Osteoblast (primary cell): ENCODE results near the gene ZNF692. TPM values are rescaled to one million over a fixed set of nuclear protein-coding genes. Genes with fewer than 3 reads are reported as not detected.

Experiments used
- DNase-seq: peaks from one replicate; pipeline ENCODE4 v3.0.0; 2011; ENCODE audit warnings: low spot score, mixed read lengths; ENCODE audit not compliant: insufficient read length; ENCODE audit errors: missing footprints
- H2AFZ ChIP-seq: 2 replicates; pipeline ENCODE4 v1.6.0; 2011; ENCODE audit warnings: mild to moderate bottlenecking, low read length
- H3K27ac ChIP-seq: 2 replicates; pipeline ENCODE4 v1.5.1; 2011; ENCODE audit warnings: mild to moderate bottlenecking, low read depth, low read length, moderate library complexity
- H3K27me3 ChIP-seq: 2 replicates; pipeline ENCODE4 v1.6.0; 2012; ENCODE audit warnings: mild to moderate bottlenecking, control low read depth, inconsistent platforms, low read length, moderate library complexity; ENCODE audit not compliant: insufficient read depth
- H3K36me3 ChIP-seq: 2 replicates; pipeline ENCODE4 v1.5.1; 2011; ENCODE audit warnings: mild to moderate bottlenecking, low read length, control low read depth, moderate library complexity; ENCODE audit not compliant: insufficient read depth
- H3K4me1 ChIP-seq: 2 replicates; pipeline ENCODE4 v1.5.1; 2011; ENCODE audit warnings: mild to moderate bottlenecking, low read length, control low read depth, moderate library complexity; ENCODE audit not compliant: insufficient read depth
- H3K4me2 ChIP-seq: 2 replicates; pipeline ENCODE4 v1.6.0; 2011; ENCODE audit warnings: mild to moderate bottlenecking, low read length; ENCODE audit not compliant: insufficient read depth
- H3K4me3 ChIP-seq: fragments of 200-600 bp; sonication (generic); 3 replicates; pipeline ENCODE4 v1.5.1; 2012; ENCODE audit warnings: mild to moderate bottlenecking, low read length, inconsistent platforms; ENCODE audit not compliant: insufficient read depth
- H3K79me2 ChIP-seq: 2 replicates; pipeline ENCODE4 v1.6.0; 2012; ENCODE audit warnings: mild to moderate bottlenecking, low read length, control low read depth, inconsistent platforms; ENCODE audit not compliant: insufficient read depth
- H3K9me3 ChIP-seq: 2 replicates; pipeline ENCODE4 v1.5.1; 2011; ENCODE audit warnings: low read depth, low read length, control low read depth
- H4K20me1 ChIP-seq: 2 replicates; pipeline ENCODE4 v1.6.0; 2012; ENCODE audit warnings: mild to moderate bottlenecking, low read length, control low read depth; ENCODE audit not compliant: insufficient read depth
- CTCF ChIP-seq: IDR thresholded peaks from 2 replicates; pipeline ENCODE4 v1.5.1; 2011; ENCODE audit warnings: mild to moderate bottlenecking, low read depth, low read length, moderate library complexity; ENCODE audit errors: extremely low read depth
- total RNA-seq: library from RNA; depleted of rRNA; stranded (reverse); fragments of >200 nt; gene quantifications from 2 replicates; pipeline ENCODE4 v1.2.3, GENCODE V29; 2012

ZNF692 gene
- total RNA-seq, 1 donor: 12.3 TPM

GRCh38 chr1:248873409-248873992 is 14.6 kb upstream of the ZNF692 start:
- Histone ChIP-seq H3K4me2 (peak overlapping the region; percentile 95), H3K9me3 (no peaks in the 10 kb centered on the region), H3K79me2 (no peaks in the 10 kb centered on the region), H3K36me3 (no peaks in the 10 kb centered on the region), H3K4me1 (no peaks in the 10 kb centered on the region), H3K27me3 (no peaks in the 10 kb centered on the region), H2AFZ (peak overlapping the region; percentile 98), H3K27ac (peak overlapping the region; percentile 94), H3K4me3 (peak overlapping the region; percentile 75), H4K20me1 (no peaks in the 10 kb centered on the region)
- no peak for TF ChIP-seq CTCF
- DNase-seq: peak; percentile 92

- Histone ChIP-seq H3K27me3 (no peaks in the 10 kb centered on the region), H3K4me3 (peak overlapping the region; percentile 75), H2AFZ (peak overlapping the region; percentile 98), H4K20me1 (no peaks in the 10 kb centered on the region), H3K4me1 (no peaks in the 10 kb centered on the region), H3K4me2 (peak overlapping the region; percentile 95), H3K79me2 (no peaks in the 10 kb centered on the region), H3K9me3 (no peaks in the 10 kb centered on the region), H3K27ac (peak overlapping the region; percentile 94), H3K36me3 (no peaks in the 10 kb centered on the region)
- peak; percentile 93 for DNase-seq
- no peak for TF ChIP-seq CTCF
Measured at GRCh38 chr1:248872752-248873408, 14.0 kb upstream of the ZNF692 start.

DNA sequence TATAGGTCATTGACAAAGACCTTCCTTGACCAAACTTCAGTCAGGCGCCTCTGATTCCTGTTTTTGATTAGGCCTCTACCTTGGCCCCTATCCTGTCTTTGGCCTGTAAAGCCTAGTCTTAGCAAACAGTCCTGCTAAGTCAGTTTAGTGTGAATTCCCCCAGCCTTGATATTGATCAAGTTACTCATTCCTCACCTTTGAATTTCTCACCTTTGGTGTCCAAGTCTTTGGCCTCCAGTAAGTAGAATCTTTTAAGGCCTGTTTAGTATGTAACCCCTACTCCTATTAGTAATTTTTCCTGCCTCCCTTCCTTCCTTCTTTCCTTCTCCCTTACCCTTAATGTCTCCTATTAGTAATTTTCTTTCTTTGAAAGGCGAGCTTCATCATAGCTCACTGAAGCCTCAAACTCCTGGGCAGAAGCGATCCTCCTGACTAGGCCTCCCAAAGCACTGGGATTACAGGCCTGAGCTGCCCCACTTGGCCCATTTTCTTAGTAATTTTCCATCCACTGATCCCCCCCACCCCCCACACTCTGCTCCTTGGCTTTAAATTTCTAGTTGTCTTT is 13.0 kb upstream of the ZNF692 start:
- Histone ChIP-seq H3K9me3 (no peaks in the 10 kb centered on the region), H3K4me1 (no peaks in the 10 kb centered on the region), H2AFZ (no peak overlapping the region), H4K20me1 (no peaks in the 10 kb centered on the region), H3K27me3 (no peaks in the 10 kb centered on the region), H3K4me2 (no peak overlapping the region), H3K4me3 (no peak overlapping the region), H3K79me2 (no peaks in the 10 kb centered on the region), H3K36me3 (no peaks in the 10 kb centered on the region), H3K27ac (peak overlapping the region; percentile 94)
- no peak for TF ChIP-seq CTCF
- no peak for DNase-seq
